Measurements from ENCODE around the gene TCFL5.

The TCFL5 gene

GRCh38 chr20:62822788-62823651 lies 38.6 kb downstream of the TCFL5 start:
- Histone ChIP-seq H3K4me3 (ENCODE audit: insufficient read depth in 1 of 2, low read depth in 1 of 2, low read length in 2 of 2) (no peak overlapping the region), H3K18ac (ENCODE audit: low read depth in 1 of 2, low read length in 2 of 2) (no peak overlapping the region), H3K9ac (ENCODE audit: low read length) (no peak overlapping the region), H3K4ac (ENCODE audit: low read depth in 1 of 2, low read length in 2 of 2) (no peak overlapping the region), H3K9me3 (ENCODE audit: control insufficient read depth, low read length) (no peaks in the 10 kb centered on the region), H2AFZ (ENCODE audit: low read depth, low read length) (no peak overlapping the region), H3K27me3 (ENCODE audit: control insufficient read depth in 1 of 2, insufficient read depth in 1 of 2, low read length in 2 of 2) (peaks cover 0 to 27% of the 10 kb centered on the region in 2 experiments), H4K91ac (ENCODE audit: low read length) (no peak overlapping the region), H3K4me1 (ENCODE audit: control insufficient read depth, insufficient read depth, low read depth, low read length) (peaks cover 42% of the 10 kb centered on the region), H2BK120ac (ENCODE audit: low read depth, low read length) (no peak overlapping the region), H3K14ac (ENCODE audit: low read length in 2 of 2) (no peak overlapping the region), H3K23ac (ENCODE audit: low read length in 2 of 2) (no peak overlapping the region), H2BK15ac (ENCODE audit: low read depth, poor library complexity, severe bottlenecking) (no peak overlapping the region), H3K79me1 (replicated peaks; ENCODE audit: low read length, poor library complexity, severe bottlenecking) (no peaks in the 10 kb centered on the region), H2AK5ac (ENCODE audit: low read length, severe bottlenecking) (no peak overlapping the region), H2BK12ac (ENCODE audit: low read length in 2 of 2) (no peak overlapping the region), H3K36me3 (ENCODE audit: control insufficient read depth in 1 of 2, insufficient read depth in 2 of 2, low read depth in 1 of 2, low read length in 2 of 2) (no peaks in the 10 kb centered on the region), H4K8ac (ENCODE audit: low read length) (no peak overlapping the region), H2BK5ac (ENCODE audit: low read depth, low read length, poor library complexity, severe bottlenecking) (no peak overlapping the region), H3K4me2 (ENCODE audit: low read length, poor library complexity, severe bottlenecking) (no peak overlapping the region), H3K27ac (ENCODE audit: low read length, poor library complexity, severe bottlenecking) (no peak overlapping the region)
- 89% methylated on average over 24 of the region's 24 CpGs for WGBS
- DNase-seq: no peak

GRCh38 chr20:62822239-62822787 lies 39.3 kb downstream of the TCFL5 start:
- H3K4ac ChIP-seq (ENCODE audit: low read depth in 1 of 2, low read length in 2 of 2): no peak overlapping the region
- DNase-seq: no peak
- no peaks in the 10 kb centered on the region for H3K9me3 ChIP-seq (ENCODE audit: control insufficient read depth, low read length)
- no peak overlapping the region for H2BK5ac ChIP-seq (ENCODE audit: low read depth, low read length, poor library complexity, severe bottlenecking)
- H2AFZ ChIP-seq (ENCODE audit: low read depth, low read length): no peak overlapping the region
- H3K14ac ChIP-seq (ENCODE audit: low read length in 2 of 2): no peak overlapping the region
- H3K18ac ChIP-seq (ENCODE audit: low read depth in 1 of 2, low read length in 2 of 2): no peak overlapping the region
- H2BK120ac ChIP-seq (ENCODE audit: low read depth, low read length): no peak overlapping the region
- no peak overlapping the region for H3K27ac ChIP-seq (ENCODE audit: low read length, poor library complexity, severe bottlenecking)
- no peak overlapping the region for H3K4me3 ChIP-seq (ENCODE audit: insufficient read depth in 1 of 2, low read depth in 1 of 2, low read length in 2 of 2)
- H4K91ac ChIP-seq (ENCODE audit: low read length): no peak overlapping the region
- no peak overlapping the region for H3K9ac ChIP-seq (ENCODE audit: low read length)
- H2BK12ac ChIP-seq (ENCODE audit: low read length in 2 of 2): no peak overlapping the region
- no peak overlapping the region for H2AK5ac ChIP-seq (ENCODE audit: low read length, severe bottlenecking)
- H3K79me1 ChIP-seq (replicated peaks; ENCODE audit: low read length, poor library complexity, severe bottlenecking): no peaks in the 10 kb centered on the region
- no peak overlapping the region for H2BK15ac ChIP-seq (ENCODE audit: low read depth, poor library complexity, severe bottlenecking)
- H3K23ac ChIP-seq (ENCODE audit: low read length in 2 of 2): no peak overlapping the region
- H4K8ac ChIP-seq (ENCODE audit: low read length): no peak overlapping the region
- no peak overlapping the region for H3K4me2 ChIP-seq (ENCODE audit: low read length, poor library complexity, severe bottlenecking)
- H3K4me1 ChIP-seq (ENCODE audit: control insufficient read depth, insufficient read depth, low read depth, low read length): peaks cover 44% of the 10 kb centered on the region
- H3K27me3 ChIP-seq (ENCODE audit: control insufficient read depth in 1 of 2, insufficient read depth in 1 of 2, low read length in 2 of 2): peaks cover 4 to 34% of the 10 kb centered on the region in 2 experiments
- WGBS: 74% methylated on average over 6 of the region's 7 CpGs
- H3K36me3 ChIP-seq (ENCODE audit: control insufficient read depth in 1 of 2, insufficient read depth in 2 of 2, low read depth in 1 of 2, low read length in 2 of 2): no peaks in the 10 kb centered on the region

GRCh38 chr20:62821726-62822210 lies 39.9 kb downstream of the TCFL5 start:
- Histone ChIP-seq H2BK12ac (ENCODE audit: low read length in 2 of 2) (no peak overlapping the region), H3K18ac (ENCODE audit: low read depth in 1 of 2, low read length in 2 of 2) (no peak overlapping the region), H2AK5ac (ENCODE audit: low read length, severe bottlenecking) (no peak overlapping the region), H3K9me3 (ENCODE audit: control insufficient read depth, low read length) (no peaks in the 10 kb centered on the region), H3K79me1 (replicated peaks; ENCODE audit: low read length, poor library complexity, severe bottlenecking) (no peaks in the 10 kb centered on the region), H3K9ac (ENCODE audit: low read length) (no peak overlapping the region), H3K27me3 (ENCODE audit: control insufficient read depth in 1 of 2, insufficient read depth in 1 of 2, low read length in 2 of 2) (peaks cover 4 to 34% of the 10 kb centered on the region in 2 experiments), H4K91ac (ENCODE audit: low read length) (no peak overlapping the region), H3K36me3 (ENCODE audit: control insufficient read depth in 1 of 2, insufficient read depth in 2 of 2, low read depth in 1 of 2, low read length in 2 of 2) (no peaks in the 10 kb centered on the region), H3K4ac (ENCODE audit: low read depth in 1 of 2, low read length in 2 of 2) (no peak overlapping the region), H4K8ac (ENCODE audit: low read length) (no peak overlapping the region), H3K4me3 (ENCODE audit: insufficient read depth in 1 of 2, low read depth in 1 of 2, low read length in 2 of 2) (no peak overlapping the region), H2AFZ (ENCODE audit: low read depth, low read length) (no peak overlapping the region), H3K14ac (ENCODE audit: low read length in 2 of 2) (no peak overlapping the region), H3K27ac (ENCODE audit: low read length, poor library complexity, severe bottlenecking) (no peak overlapping the region), H3K4me1 (ENCODE audit: control insufficient read depth, insufficient read depth, low read depth, low read length) (peaks cover 48% of the 10 kb centered on the region), H3K4me2 (ENCODE audit: low read length, poor library complexity, severe bottlenecking) (no peak overlapping the region), H2BK5ac (ENCODE audit: low read depth, low read length, poor library complexity, severe bottlenecking) (no peak overlapping the region), H2BK15ac (ENCODE audit: low read depth, poor library complexity, severe bottlenecking) (no peak overlapping the region), H2BK120ac (ENCODE audit: low read depth, low read length) (no peak overlapping the region), H3K23ac (ENCODE audit: low read length in 2 of 2) (no peak overlapping the region)
- WGBS: 81% methylated on average over 6 of the region's 12 CpGs
- no peak for DNase-seq

- H2BK12ac ChIP-seq (ENCODE audit: low read length in 2 of 2): no peak overlapping the region
- no peak overlapping the region for H2BK15ac ChIP-seq (ENCODE audit: low read depth, poor library complexity, severe bottlenecking)
- DNase-seq: no peak
- H3K18ac ChIP-seq (ENCODE audit: low read depth in 1 of 2, low read length in 2 of 2): no peak overlapping the region
- H3K4me3 ChIP-seq (ENCODE audit: insufficient read depth in 1 of 2, low read depth in 1 of 2, low read length in 2 of 2): no peak overlapping the region
- H3K9me3 ChIP-seq (ENCODE audit: control insufficient read depth, low read length): no peaks in the 10 kb centered on the region
- no peak overlapping the region for H3K4me2 ChIP-seq (ENCODE audit: low read length, poor library complexity, severe bottlenecking)
- H4K91ac ChIP-seq (ENCODE audit: low read length): no peak overlapping the region
- H2BK5ac ChIP-seq (ENCODE audit: low read depth, low read length, poor library complexity, severe bottlenecking): no peak overlapping the region
- no peaks in the 10 kb centered on the region for H3K79me1 ChIP-seq (replicated peaks; ENCODE audit: low read length, poor library complexity, severe bottlenecking)
- no peak overlapping the region for H2AFZ ChIP-seq (ENCODE audit: low read depth, low read length)
- H3K14ac ChIP-seq (ENCODE audit: low read length in 2 of 2): no peak overlapping the region
- no peak overlapping the region for H4K8ac ChIP-seq (ENCODE audit: low read length)
- H3K27ac ChIP-seq (ENCODE audit: low read length, poor library complexity, severe bottlenecking): no peak overlapping the region
- peaks cover 9 to 34% of the 10 kb centered on the region in 2 experiments for H3K27me3 ChIP-seq (ENCODE audit: control insufficient read depth in 1 of 2, insufficient read depth in 1 of 2, low read length in 2 of 2)
- H3K36me3 ChIP-seq (ENCODE audit: control insufficient read depth in 1 of 2, insufficient read depth in 2 of 2, low read depth in 1 of 2, low read length in 2 of 2): no peaks in the 10 kb centered on the region
- H3K23ac ChIP-seq (ENCODE audit: low read length in 2 of 2): no peak overlapping the region
- H3K4ac ChIP-seq (ENCODE audit: low read depth in 1 of 2, low read length in 2 of 2): no peak overlapping the region
- 87% methylated on average over 19 of the region's 19 CpGs for whole genome bisulfite sequencing
- no peak overlapping the region for H2AK5ac ChIP-seq (ENCODE audit: low read length, severe bottlenecking)
- peaks cover 54% of the 10 kb centered on the region for H3K4me1 ChIP-seq (ENCODE audit: control insufficient read depth, insufficient read depth, low read depth, low read length)
- H3K9ac ChIP-seq (ENCODE audit: low read length): no peak overlapping the region
- H2BK120ac ChIP-seq (ENCODE audit: low read depth, low read length): no peak overlapping the region
These were observed 40.5 kb downstream of the TCFL5 start for GRCh38 chr20:62820962-62821725.

Measured in mesenchymal stem cell (in vitro differentiated cells and primary cell).